ES-I3 (cell line): ENCODE measurements around the gene EIF2B2.

ENCODE experiments used
- H3K36me3 ChIP-seq: 2 replicates; pipeline ENCODE4 v1.6.1; 2013; ENCODE audit warnings: mild to moderate bottlenecking, low read length, control low read depth, moderate library complexity; ENCODE audit not compliant: insufficient read depth
- H3K4me1 ChIP-seq: 2 replicates; pipeline ENCODE4 v1.6.1; 2013; ENCODE audit warnings: mild to moderate bottlenecking, control low read depth, low read length; ENCODE audit not compliant: insufficient read depth
- H3K9ac ChIP-seq: 2 replicates; pipeline ENCODE4 v1.6.1; 2013; ENCODE audit warnings: low read depth, mild to moderate bottlenecking, low read length, moderate library complexity
- H3K9me3 ChIP-seq: 2 replicates; pipeline ENCODE4 v1.6.1; 2013; ENCODE audit warnings: mild to moderate bottlenecking, low read length, moderate library complexity; ENCODE audit not compliant: control insufficient read depth, insufficient read depth

EIF2B2 gene

GRCh38 chr14:75002392-75003249, at the start of gene EIF2B2:
TSS of gene EIF2B2 (plus strand) at chr14:75002921. CDS start at chr14:75002991, 70 bp downstream.
- H3K4me1 ChIP-seq = no peaks in the 10 kb centered on the region
- H3K36me3 ChIP-seq = peaks cover 18% of the 10 kb centered on the region
- peak within 1 kb of the TSS; percentile 85 for H3K9ac ChIP-seq
- H3K9me3 ChIP-seq = no peaks in the 10 kb centered on the region

- no peaks in the 10 kb centered on the region for H3K36me3 ChIP-seq
- H3K4me1 ChIP-seq = peaks cover 8% of the 10 kb centered on the region
- H3K9me3 ChIP-seq = no peaks in the 10 kb centered on the region
- peak overlapping the region; percentile 70; the same call in 1 of the 2 replicates for H3K9ac ChIP-seq
Measured at GRCh38 chr14:74953686-74954085, 49.0 kb upstream of the EIF2B2 start.

GRCh38 chr14:74954232-74954946, 48.3 kb upstream of the EIF2B2 start:
- Histone ChIP-seq H3K4me1 (peaks cover 8% of the 10 kb centered on the region), H3K36me3 (no peaks in the 10 kb centered on the region), H3K9me3 (no peaks in the 10 kb centered on the region), H3K9ac (peak overlapping the region; percentile 70; the same call in 1 of the 2 replicates)

- Histone ChIP-seq H3K9ac (peak overlapping the region; percentile 70; the same call in 1 of the 2 replicates), H3K9me3 (no peaks in the 10 kb centered on the region), H3K36me3 (no peaks in the 10 kb centered on the region), H3K4me1 (peaks cover 8% of the 10 kb centered on the region)
Measured at GRCh38 chr14:74954947-74955228, 47.8 kb upstream of the EIF2B2 start.

GRCh38 chr14:74955229-74956026, 47.3 kb upstream of the EIF2B2 start, which contains the start of gene PGF:
TSS of gene PGF (minus strand) at chr14:74955597. CDS start at chr14:74955242, 355 bp downstream.
- Histone ChIP-seq H3K4me1 (peaks cover 8% of the 10 kb centered on the region), H3K36me3 (no peaks in the 10 kb centered on the region), H3K9me3 (no peaks in the 10 kb centered on the region), H3K9ac (peak within 1 kb of the TSS; percentile 70; the same call in 1 of the 2 replicates)

GRCh38 chr14:74956027-74956279, 46.8 kb upstream of the EIF2B2 start:
- Histone ChIP-seq H3K4me1 (peaks cover 8% of the 10 kb centered on the region), H3K9me3 (no peaks in the 10 kb centered on the region), H3K9ac (peak overlapping the region; percentile 70; the same call in 1 of the 2 replicates)

GRCh38 chr14:74956280-74957072, 46.2 kb upstream of the EIF2B2 start:
- H3K36me3 ChIP-seq = no peaks in the 10 kb centered on the region
- H3K9ac ChIP-seq = no peak overlapping the region; the same call in 1 of the 2 replicates
- H3K9me3 ChIP-seq = no peaks in the 10 kb centered on the region
- H3K4me1 ChIP-seq = peaks cover 8% of the 10 kb centered on the region

More at GRCh38 chr14:74956027-74956279, 46.8 kb upstream of the EIF2B2 start:
- H3K36me3 ChIP-seq = no peaks in the 10 kb centered on the region

- Histone ChIP-seq H3K9ac (no peak overlapping the region), H3K36me3 (no peaks in the 10 kb centered on the region), H3K9me3 (no peaks in the 10 kb centered on the region), H3K4me1 (peaks cover 8% of the 10 kb centered on the region)
Measured at GRCh38 chr14:74959596-74960180, 43.0 kb upstream of the EIF2B2 start.

- Histone ChIP-seq H3K4me1 (peaks cover 8% of the 10 kb centered on the region), H3K9ac (no peak overlapping the region)
Measured at GRCh38 chr14:74960736-74961135, 42.0 kb upstream of the EIF2B2 start.

GRCh38 chr14:74961238-74961911, 41.3 kb upstream of the EIF2B2 start:
- Histone ChIP-seq H3K4me1 (peaks cover 3% of the 10 kb centered on the region), H3K9me3 (no peaks in the 10 kb centered on the region), H3K36me3 (no peaks in the 10 kb centered on the region), H3K9ac (no peak overlapping the region)

More at GRCh38 chr14:74960736-74961135, 42.0 kb upstream of the EIF2B2 start:
- no peaks in the 10 kb centered on the region for H3K9me3 ChIP-seq
- H3K36me3 ChIP-seq = no peaks in the 10 kb centered on the region

GRCh38 chr14:74962046-74962445, 40.7 kb upstream of the EIF2B2 start:
- Histone ChIP-seq H3K36me3 (no peaks in the 10 kb centered on the region), H3K9ac (no peak overlapping the region), H3K9me3 (no peaks in the 10 kb centered on the region), H3K4me1 (no peaks in the 10 kb centered on the region; the same call in 1 of the 2 replicates)

GRCh38 chr14:74962493-74962892, 40.2 kb upstream of the EIF2B2 start:
- Histone ChIP-seq H3K36me3 (no peaks in the 10 kb centered on the region), H3K9ac (no peak overlapping the region), H3K9me3 (no peaks in the 10 kb centered on the region), H3K4me1 (no peaks in the 10 kb centered on the region)

- no peak overlapping the region for H3K9ac ChIP-seq
- H3K4me1 ChIP-seq = no peaks in the 10 kb centered on the region
- H3K36me3 ChIP-seq = no peaks in the 10 kb centered on the region
- H3K9me3 ChIP-seq = no peaks in the 10 kb centered on the region
Measured at GRCh38 chr14:74963178-74963704, 39.5 kb upstream of the EIF2B2 start.
